Measurements from ENCODE around the gene ALPL. TPM values are rescaled to one million over a fixed set of nuclear protein-coding genes. Genes with fewer than 3 reads are reported as not detected.

The ALPL gene
- total RNA-seq, 1 donor from 2014 or later, result 43.1 TPM

DNA sequence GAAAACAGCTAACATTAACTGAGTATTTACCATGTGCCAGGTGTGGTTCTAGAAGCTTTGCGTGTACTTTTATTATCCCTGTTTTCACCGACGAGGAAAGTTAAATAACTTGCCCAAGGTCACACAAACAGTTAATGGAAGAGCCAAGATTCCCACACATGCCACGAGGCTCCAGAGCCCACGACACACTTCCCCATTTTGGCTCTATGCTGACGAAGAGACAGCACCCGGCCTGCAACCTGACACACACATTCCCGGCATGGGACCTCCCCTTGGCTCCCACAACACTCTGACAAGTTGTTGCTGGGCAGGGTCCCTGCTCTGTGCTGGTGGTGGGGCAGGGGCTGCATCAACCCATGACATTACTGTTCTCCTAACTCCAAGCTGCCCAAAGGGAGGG, 107.1 kb downstream of the ALPL start:
- DNase-seq (ENCODE audit: extremely low spot score, unreplicated experiment), result no peak
- Mint-ChIP-seq H3K27me3 (peaks cover 5% of the 10 kb centered on the region), H3K4me3 (no peak overlapping the region), H3K4me1 (ENCODE audit: unreplicated experiment) (peaks cover 6% of the 10 kb centered on the region), H3K27ac (no peak overlapping the region), H3K9me3 (no peaks in the 10 kb centered on the region), H3K36me3 (no peaks in the 10 kb centered on the region)
- TF ChIP-seq, protein P1, sequence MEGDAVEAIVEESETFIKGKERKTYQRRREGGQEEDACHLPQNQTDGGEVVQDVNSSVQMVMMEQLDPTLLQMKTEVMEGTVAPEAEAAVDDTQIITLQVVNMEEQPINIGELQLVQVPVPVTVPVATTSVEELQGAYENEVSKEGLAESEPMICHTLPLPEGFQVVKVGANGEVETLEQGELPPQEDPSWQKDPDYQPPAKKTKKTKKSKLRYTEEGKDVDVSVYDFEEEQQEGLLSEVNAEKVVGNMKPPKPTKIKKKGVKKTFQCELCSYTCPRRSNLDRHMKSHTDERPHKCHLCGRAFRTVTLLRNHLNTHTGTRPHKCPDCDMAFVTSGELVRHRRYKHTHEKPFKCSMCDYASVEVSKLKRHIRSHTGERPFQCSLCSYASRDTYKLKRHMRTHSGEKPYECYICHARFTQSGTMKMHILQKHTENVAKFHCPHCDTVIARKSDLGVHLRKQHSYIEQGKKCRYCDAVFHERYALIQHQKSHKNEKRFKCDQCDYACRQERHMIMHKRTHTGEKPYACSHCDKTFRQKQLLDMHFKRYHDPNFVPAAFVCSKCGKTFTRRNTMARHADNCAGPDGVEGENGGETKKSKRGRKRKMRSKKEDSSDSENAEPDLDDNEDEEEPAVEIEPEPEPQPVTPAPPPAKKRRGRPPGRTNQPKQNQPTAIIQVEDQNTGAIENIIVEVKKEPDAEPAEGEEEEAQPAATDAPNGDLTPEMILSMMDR (conservative IDR thresholded peaks at IDR 0.05), result no peak

DNA sequence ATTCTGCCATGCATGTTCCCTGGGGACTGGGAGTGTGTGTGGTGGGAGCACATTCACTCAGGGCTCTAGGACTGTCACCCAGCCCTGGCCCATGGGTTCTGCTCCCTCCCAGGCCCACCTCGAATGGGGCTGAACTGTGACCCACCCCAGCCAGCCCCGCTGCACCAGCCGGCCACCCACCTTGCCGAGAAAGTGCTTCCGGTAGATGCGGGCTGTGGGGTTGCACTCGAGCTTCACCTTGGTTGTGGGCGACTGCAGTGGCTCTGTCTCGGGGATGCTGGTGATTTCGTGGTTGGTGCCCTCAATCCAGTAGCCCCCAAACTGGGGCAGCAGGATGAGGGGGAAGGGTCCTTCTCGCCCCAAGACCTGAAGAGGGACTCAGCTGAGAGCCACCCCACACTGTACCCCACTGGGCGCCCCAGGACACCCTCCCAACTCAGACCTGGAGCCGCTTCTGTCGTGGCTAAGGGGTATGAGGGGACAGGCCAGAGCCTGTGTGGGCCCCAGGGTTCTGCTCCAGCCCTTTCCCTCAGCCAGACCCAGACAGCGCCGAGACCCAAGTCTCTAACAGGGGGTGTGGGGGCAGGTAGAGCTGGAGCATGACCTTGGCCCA, 108.0 kb downstream of the ALPL start:
- Mint-ChIP-seq H3K27ac (peak overlapping the region; percentile 36), H3K27me3 (peaks cover 9% of the 10 kb centered on the region), H3K36me3 (no peaks in the 10 kb centered on the region), H3K9me3 (no peaks in the 10 kb centered on the region), H3K4me1 (ENCODE audit: unreplicated experiment) (peaks cover 10% of the 10 kb centered on the region), H3K4me3 (no peak overlapping the region)
- DNase-seq (ENCODE audit: extremely low spot score, unreplicated experiment), result no peak
- TF ChIP-seq, protein P1 (conservative IDR thresholded peaks at IDR 0.05), result no peak

DNA sequence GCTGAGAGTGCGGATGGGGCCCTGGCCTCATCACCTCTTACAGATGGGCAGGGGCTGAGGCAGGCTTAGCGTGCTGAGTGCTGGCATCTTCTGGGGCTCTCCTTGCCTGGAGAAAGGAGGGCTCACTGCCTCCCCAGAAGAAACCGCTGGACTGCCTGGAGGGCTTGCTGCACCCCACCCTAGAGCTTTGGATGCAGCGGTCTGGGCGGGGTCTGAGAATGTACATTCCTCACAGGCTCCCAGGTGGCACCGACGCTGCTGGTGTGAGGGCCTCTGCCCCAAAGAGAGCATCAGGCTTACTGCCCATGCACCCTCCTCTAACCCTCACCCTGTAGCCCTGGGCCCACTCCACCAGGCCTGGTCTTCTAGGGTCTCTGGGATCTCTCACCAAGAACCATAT, 108.8 kb downstream of the ALPL start:
- Mint-ChIP-seq H3K4me1 (ENCODE audit: unreplicated experiment) (peaks cover 10% of the 10 kb centered on the region), H3K36me3 (no peaks in the 10 kb centered on the region), H3K9me3 (no peaks in the 10 kb centered on the region), H3K27ac (no peak overlapping the region), H3K4me3 (no peak overlapping the region), H3K27me3 (peaks cover 9% of the 10 kb centered on the region)
- TF ChIP-seq, protein P1 (conservative IDR thresholded peaks at IDR 0.05), result no peak
- DNase-seq (ENCODE audit: extremely low spot score, unreplicated experiment), result no peak

DNA sequence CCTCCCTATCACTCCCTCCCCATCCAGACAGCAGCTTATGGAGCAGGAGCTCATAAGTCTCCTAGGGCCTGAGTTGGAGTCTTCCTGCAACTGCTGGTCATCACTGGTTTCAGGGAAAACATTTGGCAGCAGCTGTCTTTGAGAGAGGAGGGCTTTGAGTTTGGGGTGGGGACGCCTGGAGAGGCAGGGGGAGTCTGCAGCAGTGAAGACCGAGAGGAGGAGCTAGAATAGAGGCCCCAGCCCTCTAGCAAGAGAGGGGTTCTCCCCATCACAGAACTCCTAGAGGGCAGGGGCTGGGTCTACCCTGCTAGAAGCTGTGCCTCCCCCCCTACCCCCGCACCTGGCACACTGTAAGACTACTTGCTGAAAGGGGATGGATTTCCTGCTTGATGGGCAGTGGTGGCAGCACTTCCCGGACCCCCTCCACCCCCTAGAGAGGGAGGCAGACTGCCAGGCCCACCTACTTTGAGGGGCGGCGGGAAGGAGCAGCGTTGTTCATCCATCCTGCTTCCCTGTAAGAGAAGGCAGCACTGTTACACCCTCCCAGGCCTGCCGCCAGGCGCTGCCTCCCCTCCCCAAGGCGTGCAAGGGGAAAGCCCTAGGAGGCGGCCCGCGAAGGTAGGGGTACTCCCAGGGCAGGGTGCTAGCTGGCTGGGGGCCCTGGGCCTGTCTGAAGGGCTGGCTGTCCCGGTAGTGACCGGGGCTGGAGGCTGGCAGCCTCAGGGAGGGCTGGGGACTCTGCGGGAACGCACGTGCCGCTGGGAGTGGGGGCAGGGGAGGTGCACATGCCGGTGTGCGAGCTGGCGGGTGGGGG, 109.5 kb downstream of the ALPL start:
- Mint-ChIP-seq H3K4me3 (no peak overlapping the region), H3K9me3 (no peaks in the 10 kb centered on the region), H3K27me3 (peaks cover 9% of the 10 kb centered on the region), H3K4me1 (ENCODE audit: unreplicated experiment) (peaks cover 11% of the 10 kb centered on the region), H3K36me3 (no peaks in the 10 kb centered on the region), H3K27ac (no peak overlapping the region)
- TF ChIP-seq, protein P1 (conservative IDR thresholded peaks at IDR 0.05), result no peak
- DNase-seq (ENCODE audit: extremely low spot score, unreplicated experiment), result no peak

DNA sequence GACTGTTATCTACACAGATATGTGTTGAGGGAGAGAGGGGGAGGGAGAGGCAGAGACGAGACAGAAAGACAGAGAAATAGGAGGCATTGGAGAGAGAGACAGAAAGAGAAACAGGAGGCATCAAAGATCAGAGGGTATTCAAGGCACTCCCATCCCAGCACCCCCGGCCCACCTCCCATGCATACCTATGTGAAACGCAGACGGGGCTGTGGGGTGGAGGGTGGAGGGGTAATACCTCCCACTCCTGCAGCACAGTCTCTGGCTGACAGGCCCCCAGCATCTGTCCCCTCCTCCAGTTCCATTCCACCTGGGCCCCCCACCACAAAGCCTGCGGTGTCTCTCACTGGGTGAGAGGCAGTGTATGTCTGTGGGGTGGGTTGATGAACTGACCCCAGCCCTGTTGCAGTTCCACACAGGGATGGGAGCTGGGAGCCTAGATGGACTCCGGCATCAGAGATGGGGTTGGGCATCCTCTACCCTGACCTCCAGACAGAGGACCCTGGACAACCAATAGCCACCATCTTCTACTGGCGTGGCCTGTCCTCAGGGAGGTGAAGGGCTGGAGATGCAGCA, 110.2 kb downstream of the ALPL start:
- no peak for DNase-seq (ENCODE audit: extremely low spot score, unreplicated experiment)

More for the DNA sequence above, 110.2 kb downstream of the ALPL start:
- TF ChIP-seq, protein P1 (conservative IDR thresholded peaks at IDR 0.05), result no peak
- H3K36me3 Mint-ChIP-seq, result no peaks in the 10 kb centered on the region
- H3K4me1 Mint-ChIP-seq (ENCODE audit: unreplicated experiment), result peaks cover 14% of the 10 kb centered on the region
- H3K4me3 Mint-ChIP-seq, result no peak overlapping the region
- H3K9me3 Mint-ChIP-seq, result no peaks in the 10 kb centered on the region
- peaks cover 13% of the 10 kb centered on the region for H3K27me3 Mint-ChIP-seq
- no peak overlapping the region for H3K27ac Mint-ChIP-seq

All from type B pancreatic cell (in vitro differentiated cells).